GM20431 (cell line): ENCODE results near the gene OSBP2.
"Not testable (repeated sequence)": the region's sequence is repeated elsewhere in the genome, so short reads cannot be mapped to it uniquely, and the experiment has no call there.

Source experiments
- in situ Hi-C: fragments of 300-500 bp; cut with MseI, MboI; formaldehyde crosslinking; loops from one replicate; pipeline ENCODE4 v1.15.0; 2020; ENCODE audit warnings: low sequenced_read_pairs; ENCODE audit not compliant: unreplicated experiment

The OSBP2 gene

GRCh38 chr22:30753701-30754100 is 59.0 kb downstream of the OSBP2 start:
- in situ Hi-C loops, result no loop called here

DNA sequence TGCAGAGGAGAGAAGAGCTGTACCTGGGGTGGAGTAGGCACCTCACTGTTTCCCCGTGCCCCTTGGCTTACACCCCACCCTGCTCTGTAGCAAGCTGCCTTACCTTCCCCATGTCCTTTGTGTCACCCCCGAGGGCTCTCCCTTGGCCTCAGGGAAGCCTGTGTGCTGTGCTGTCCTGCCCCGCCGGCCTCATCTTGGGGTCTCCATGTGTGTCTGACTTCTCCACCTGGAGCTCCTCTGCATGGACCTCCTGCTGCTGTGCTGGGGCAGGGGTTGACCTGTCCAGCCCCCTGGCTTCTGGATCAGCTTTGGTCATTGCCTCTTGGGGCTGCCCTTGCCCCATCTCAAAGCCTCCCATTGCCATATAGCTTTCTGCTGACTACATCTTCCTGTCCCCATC is 59.8 kb downstream of the OSBP2 start:
- in situ Hi-C loops, result no loop called here

- in situ Hi-C loops, result loop anchor here (5.0 kb wide), 1 partner anchor 128 kb away; no protein-coding TSS in a partner anchor
Observed at GRCh38 chr22:30754971-30755758, 60.5 kb downstream of the OSBP2 start.

- in situ Hi-C loops, result loop anchor here (5.0 kb wide), 1 partner anchor 128 kb away; no protein-coding TSS in a partner anchor
Observed at GRCh38 chr22:30755759-30756124, 61.1 kb downstream of the OSBP2 start.

GRCh38 chr22:30763815-30764673 is 69.4 kb downstream of the OSBP2 start:
- in situ Hi-C loops, result loop anchor here (10.0 kb wide), 1 partner anchor 151 kb away; no protein-coding TSS in a partner anchor

GRCh38 chr22:30767661-30768060 is 73.0 kb downstream of the OSBP2 start:
- in situ Hi-C loops, result loop anchor here (10.0 kb wide), 1 partner anchor 147 kb away; no protein-coding TSS in a partner anchor

- in situ Hi-C loops, result no loop called here
Observed at GRCh38 chr22:30770716-30771115, 76.0 kb downstream of the OSBP2 start.

DNA sequence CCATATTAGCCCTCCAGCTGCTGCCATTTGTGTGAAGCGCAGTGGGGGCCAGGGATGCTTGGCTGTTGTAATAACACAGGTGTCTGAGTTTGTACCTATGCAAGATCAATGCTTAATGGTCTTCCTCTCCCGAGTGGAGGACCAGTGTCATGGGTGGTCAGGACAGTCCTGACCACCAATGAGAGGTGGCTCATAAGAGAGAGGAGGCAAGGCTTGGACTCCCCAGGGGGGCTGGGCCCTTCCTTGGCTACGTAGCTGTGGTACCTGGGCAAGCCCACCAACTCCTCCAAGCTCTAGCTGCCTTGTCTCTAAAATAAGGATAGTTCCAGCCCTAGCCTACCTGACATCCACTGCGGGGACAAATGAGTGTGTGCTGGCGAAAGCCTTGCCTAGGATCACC is 79.2 kb downstream of the OSBP2 start:
- in situ Hi-C loops, result no loop called here

GRCh38 chr22:30774566-30774965 is 79.9 kb downstream of the OSBP2 start:
- in situ Hi-C loops, result no loop called here

DNA sequence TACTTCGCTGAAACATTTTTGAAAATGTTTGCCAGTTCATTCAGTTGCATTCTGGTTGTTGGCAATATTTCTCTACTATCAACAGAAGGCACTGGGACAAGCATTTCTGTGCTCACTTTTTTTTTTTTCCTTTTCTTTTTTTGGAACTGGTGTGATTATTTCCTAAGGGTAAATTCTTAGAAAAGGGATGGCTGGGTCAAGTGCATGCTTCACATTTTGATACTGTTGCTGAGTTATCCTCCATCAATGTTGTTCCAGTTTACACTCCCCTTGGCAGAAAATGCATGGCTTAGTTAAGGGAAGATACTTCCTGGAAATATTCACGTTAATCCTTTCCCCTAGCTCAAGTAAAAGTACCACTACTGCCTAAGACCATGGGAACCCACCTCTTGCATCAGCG is 81.8 kb downstream of the OSBP2 start:
- in situ Hi-C loops, result no loop called here

- in situ Hi-C loops, result not testable (repeated sequence)
Observed at GRCh38 chr22:30777146-30777545, 82.5 kb downstream of the OSBP2 start.

- in situ Hi-C loops, result no loop called here
Observed at GRCh38 chr22:30777587-30777986, 82.9 kb downstream of the OSBP2 start.

- in situ Hi-C loops, result no loop called here
Observed at GRCh38 chr22:30778261-30778660, 83.6 kb downstream of the OSBP2 start.

GRCh38 chr22:30780026-30780425 is 85.4 kb downstream of the OSBP2 start:
- in situ Hi-C loops, result no loop called here

GRCh38 chr22:30781271-30781875 is 86.7 kb downstream of the OSBP2 start:
- in situ Hi-C loops, result no loop called here

DNA sequence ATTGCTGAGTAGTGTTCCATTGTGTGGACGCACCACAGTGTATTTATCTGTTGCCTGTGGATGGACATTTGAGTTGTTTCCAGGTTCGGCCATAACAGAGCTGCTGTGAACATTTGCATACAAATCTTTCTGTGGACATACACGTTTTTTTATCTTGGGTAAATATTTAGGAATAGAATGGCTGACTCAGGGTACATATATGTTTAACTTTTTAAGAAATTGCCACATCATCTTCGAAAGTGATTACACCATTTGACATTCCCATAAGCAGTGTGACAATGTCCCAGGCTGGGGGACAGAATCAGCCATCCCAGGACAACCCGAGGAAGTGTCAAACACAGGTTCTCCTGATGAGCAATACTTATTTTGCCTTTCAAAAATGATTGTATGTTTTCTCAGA is 87.9 kb downstream of the OSBP2 start:
- in situ Hi-C loops, result no loop called here

DNA sequence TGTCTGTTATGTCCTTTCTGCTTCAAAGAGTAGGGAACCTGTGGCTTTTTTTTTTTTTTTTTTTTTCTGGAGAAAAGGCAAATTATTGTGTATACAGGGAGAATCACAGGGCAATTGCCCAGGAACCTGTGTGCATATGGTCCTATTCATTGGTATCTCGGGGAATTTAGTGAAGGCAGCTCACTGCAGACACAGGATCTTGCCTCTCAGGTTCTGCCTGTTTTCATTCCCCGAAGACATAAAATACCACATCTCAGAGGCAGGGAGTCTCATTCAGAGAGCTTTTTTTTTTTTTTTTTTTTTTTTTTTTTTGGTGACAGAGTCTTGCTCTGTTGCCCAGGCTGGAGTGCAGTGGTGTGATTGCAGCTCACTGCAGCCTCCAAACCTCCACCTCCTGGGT is 88.3 kb downstream of the OSBP2 start:
- in situ Hi-C loops, result no loop called here

DNA sequence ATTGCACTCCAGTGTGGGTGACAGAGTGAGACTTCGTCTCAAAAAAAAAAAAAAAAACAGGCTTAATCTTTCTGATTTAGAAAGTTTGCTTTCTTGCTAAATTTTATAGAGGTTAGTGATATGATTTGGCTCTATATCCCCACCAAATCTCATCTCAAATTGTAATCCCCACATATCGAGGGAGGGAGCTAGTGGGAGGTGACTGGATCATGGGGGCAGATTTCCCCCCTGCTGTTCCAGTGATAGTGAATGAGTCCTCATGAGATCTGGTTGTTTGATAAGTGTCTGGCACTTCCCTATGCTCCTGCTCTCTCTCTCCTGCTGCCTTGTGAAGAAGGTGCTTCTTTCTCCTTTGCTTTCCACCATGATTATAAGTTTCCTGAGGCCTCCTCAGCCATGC is 90.9 kb downstream of the OSBP2 start:
- in situ Hi-C loops, result no loop called here

DNA sequence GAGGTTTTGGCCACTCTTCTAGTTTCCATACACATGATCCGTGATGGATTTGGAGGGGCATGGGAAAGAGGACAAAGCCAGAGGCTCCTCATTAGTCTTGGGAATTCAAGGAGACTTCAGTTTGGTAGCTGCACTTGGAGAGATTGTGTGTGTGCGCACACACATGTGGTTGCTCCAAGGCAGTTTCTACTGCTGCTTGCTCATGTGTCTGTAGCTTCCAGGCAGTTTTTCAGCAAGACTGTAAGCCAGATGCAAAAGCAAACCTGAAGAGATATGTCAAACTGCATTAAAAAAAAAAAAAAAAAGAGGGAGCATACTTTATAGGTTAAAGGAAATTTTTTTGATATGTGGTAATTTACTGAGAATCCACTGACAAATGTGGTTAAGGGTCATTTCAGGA is 95.7 kb downstream of the OSBP2 start:
- in situ Hi-C loops, result no loop called here

- in situ Hi-C loops, result no loop called here
Observed at GRCh38 chr22:30792456-30792855, 97.8 kb downstream of the OSBP2 start.

DNA sequence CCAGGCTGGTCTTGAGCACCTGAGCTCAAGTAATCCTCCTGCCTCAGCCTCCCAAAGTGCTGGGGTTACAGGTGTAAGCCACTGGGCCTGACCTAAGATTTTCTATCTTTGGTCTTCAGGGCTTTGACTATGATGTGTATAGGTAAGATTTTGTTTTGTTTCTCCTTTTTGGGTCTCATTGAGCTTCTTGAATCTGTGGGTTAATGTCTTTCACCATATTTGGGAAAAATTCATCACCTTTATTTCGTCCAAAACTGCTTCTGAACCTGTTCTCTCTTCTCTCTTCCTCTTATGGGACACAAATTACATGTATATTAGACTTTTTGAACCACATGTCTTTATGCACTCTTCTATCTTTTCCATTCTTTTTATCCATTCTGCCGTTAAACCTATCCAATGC is 100.4 kb downstream of the OSBP2 start:
- in situ Hi-C loops, result no loop called here
